ENCODE data around the gene GRAMD1A. TPM values are rescaled to one million over a fixed set of nuclear protein-coding genes. Genes with fewer than 3 reads are reported as not detected.
"Not testable (repeated sequence)": the region's sequence is repeated elsewhere in the genome, so short reads cannot be mapped to it uniquely, and the experiment has no call there.

The GRAMD1A gene
- total RNA-seq, 1 donor from 2014 or later = 27.2 TPM

GRCh38 chr19:34964598-34964997, 35.5 kb upstream of the GRAMD1A start:
- H3K36me3 ChIP-seq = no peaks in the 10 kb centered on the region
- H2AFZ ChIP-seq (replicated peaks) = no peak overlapping the region
- H4K20me1 ChIP-seq (ENCODE audit: low read depth) = no peaks in the 10 kb centered on the region
- TF ChIP-seq EZH2phosphoT487 (IDR thresholded peaks at IDR 0.05) (no peak), CTCF (IDR thresholded peaks at IDR 0.05) (no peak), EZH2 (IDR thresholded peaks at IDR 0.05) (no peak)
- no peaks in the 10 kb centered on the region for H3K9me3 ChIP-seq (ENCODE audit: low read depth)
- H3K4me3 ChIP-seq = peak overlapping the region; percentile 93
- no peaks in the 10 kb centered on the region for H3K79me2 ChIP-seq (ENCODE audit: low read depth)
- peaks cover 13% of the 10 kb centered on the region for H3K27me3 ChIP-seq
- Mint-ChIP-seq H3K36me3 (peaks cover 23% of the 10 kb centered on the region), H3K4me1 (peaks cover 12% of the 10 kb centered on the region), H3K9me3 (peaks cover 55% of the 10 kb centered on the region), H3K27ac (no peak overlapping the region), H3K4me3 (peak overlapping the region; percentile 81), H3K27me3 (ENCODE audit: insufficient read depth, low read depth) (peaks cover 9% of the 10 kb centered on the region)
- H3K27ac ChIP-seq = no peak overlapping the region
- peak overlapping the region; percentile 94 for H3K4me2 ChIP-seq
- no peaks in the 10 kb centered on the region for H3K4me1 ChIP-seq
- H3F3A ChIP-seq (ENCODE audit: low read depth) = no peaks in the 10 kb centered on the region
- no peak overlapping the region for H3K9ac ChIP-seq
- no peak for DNase-seq (ENCODE audit: low spot score)

GRCh38 chr19:34965505-34965904, 34.6 kb upstream of the GRAMD1A start:
- H3K9me3 Mint-ChIP-seq = peaks cover 56% of the 10 kb centered on the region
- H3K27me3 ChIP-seq = peaks cover 13% of the 10 kb centered on the region
- H3K36me3 ChIP-seq; H3K79me2 ChIP-seq (ENCODE audit: low read depth); H3K27ac ChIP-seq; H2AFZ ChIP-seq (replicated peaks); H3K9ac ChIP-seq; H3K4me3 ChIP-seq; H3K4me1 ChIP-seq; H3F3A ChIP-seq (ENCODE audit: low read depth); H3K27ac Mint-ChIP-seq; DNase-seq (ENCODE audit: low spot score); H4K20me1 ChIP-seq (ENCODE audit: low read depth); H3K4me2 ChIP-seq; H3K9me3 ChIP-seq (ENCODE audit: low read depth): not testable (repeated sequence)
- peak overlapping the region; percentile 65 for H3K4me3 Mint-ChIP-seq
- H3K36me3 Mint-ChIP-seq = peaks cover 15% of the 10 kb centered on the region
- H3K27me3 Mint-ChIP-seq (ENCODE audit: insufficient read depth, low read depth) = peaks cover 11% of the 10 kb centered on the region
- H3K4me1 Mint-ChIP-seq = peaks cover 12% of the 10 kb centered on the region

- Histone ChIP-seq H3F3A (ENCODE audit: low read depth) (no peaks in the 10 kb centered on the region), H3K27me3 (peaks cover 12% of the 10 kb centered on the region), H3K9ac (no peak overlapping the region), H3K4me1 (no peaks in the 10 kb centered on the region), H3K27ac (no peak overlapping the region), H3K4me2 (no peak overlapping the region), H3K4me3 (no peak overlapping the region), H3K9me3 (ENCODE audit: low read depth) (no peaks in the 10 kb centered on the region), H3K79me2 (ENCODE audit: low read depth) (no peaks in the 10 kb centered on the region), H4K20me1 (ENCODE audit: low read depth) (no peaks in the 10 kb centered on the region), H2AFZ (replicated peaks) (no peak overlapping the region), H3K36me3 (no peaks in the 10 kb centered on the region)
- peaks cover 11% of the 10 kb centered on the region for H3K27me3 Mint-ChIP-seq (ENCODE audit: insufficient read depth, low read depth)
- H3K27ac Mint-ChIP-seq = no peak overlapping the region
- peaks cover 8% of the 10 kb centered on the region for H3K4me1 Mint-ChIP-seq
- no peak overlapping the region for H3K4me3 Mint-ChIP-seq
- no peak for DNase-seq (ENCODE audit: low spot score)
- no peak for TF ChIP-seq CTCF (IDR thresholded peaks at IDR 0.05)
- no peak for TF ChIP-seq EZH2 (IDR thresholded peaks at IDR 0.05)
- TF ChIP-seq EZH2phosphoT487 (IDR thresholded peaks at IDR 0.05) = no peak
- H3K9me3 Mint-ChIP-seq = peaks cover 41% of the 10 kb centered on the region
- peaks cover 6% of the 10 kb centered on the region for H3K36me3 Mint-ChIP-seq
These were observed 32.6 kb upstream of the GRAMD1A start for GRCh38 chr19:34967551-34967950.

- H3K4me1 ChIP-seq = no peaks in the 10 kb centered on the region
- H3K4me2 ChIP-seq = no peak overlapping the region
- H3K9me3 Mint-ChIP-seq = peaks cover 39% of the 10 kb centered on the region
- peaks cover 2% of the 10 kb centered on the region for H3K36me3 Mint-ChIP-seq
- no peak overlapping the region for H3K27ac Mint-ChIP-seq
- no peaks in the 10 kb centered on the region for H4K20me1 ChIP-seq (ENCODE audit: low read depth)
- H2AFZ ChIP-seq (replicated peaks) = no peak overlapping the region
- no peaks in the 10 kb centered on the region for H3F3A ChIP-seq (ENCODE audit: low read depth)
- H3K4me3 ChIP-seq = no peak overlapping the region
- no peaks in the 10 kb centered on the region for H3K27me3 ChIP-seq
- H3K9me3 ChIP-seq (ENCODE audit: low read depth) = no peaks in the 10 kb centered on the region
- H3K4me3 Mint-ChIP-seq = no peak overlapping the region
- no peaks in the 10 kb centered on the region for H3K36me3 ChIP-seq
- DNase-seq (ENCODE audit: low spot score) = no peak
- no peaks in the 10 kb centered on the region for H3K79me2 ChIP-seq (ENCODE audit: low read depth)
- no peak for TF ChIP-seq EZH2 (IDR thresholded peaks at IDR 0.05)
- TF ChIP-seq CTCF (IDR thresholded peaks at IDR 0.05) = no peak
- no peak for TF ChIP-seq EZH2phosphoT487 (IDR thresholded peaks at IDR 0.05)
- no peak overlapping the region for H3K9ac ChIP-seq
- H3K27me3 Mint-ChIP-seq (ENCODE audit: insufficient read depth, low read depth) = peaks cover 15% of the 10 kb centered on the region
- peaks cover 4% of the 10 kb centered on the region for H3K4me1 Mint-ChIP-seq
- no peak overlapping the region for H3K27ac ChIP-seq
These were observed 30.4 kb upstream of the GRAMD1A start for GRCh38 chr19:34969721-34970120.

- not testable (repeated sequence) for H4K20me1 ChIP-seq (ENCODE audit: low read depth); H2AFZ ChIP-seq (replicated peaks); DNase-seq (ENCODE audit: low spot score); H3K27me3 ChIP-seq; H3K4me3 Mint-ChIP-seq; H3F3A ChIP-seq (ENCODE audit: low read depth); H3K4me1 ChIP-seq; H3K4me1 Mint-ChIP-seq; H3K36me3 Mint-ChIP-seq; H3K27ac ChIP-seq; H3K79me2 ChIP-seq (ENCODE audit: low read depth); H3K9me3 ChIP-seq (ENCODE audit: low read depth); H3K9ac ChIP-seq; H3K27ac Mint-ChIP-seq; H3K4me2 ChIP-seq; H3K36me3 ChIP-seq; H3K4me3 ChIP-seq
- Mint-ChIP-seq H3K9me3 (peaks cover 39% of the 10 kb centered on the region), H3K27me3 (ENCODE audit: insufficient read depth, low read depth) (peaks cover 17% of the 10 kb centered on the region)
These were observed 29.8 kb upstream of the GRAMD1A start for GRCh38 chr19:34970185-34970780.
